GM19193 (cell line): ENCODE data around the gene LRP2BP.

ENCODE experiments used
- POLR2A ChIP-seq: IDR thresholded peaks from 4 replicates; pipeline ENCODE4 v1.6.1; 2011; ENCODE audit not compliant: insufficient read depth, insufficient read length; ENCODE audit errors: extremely low read depth

Gene LRP2BP

GRCh38 chr4:185395238-185395955 lies at the start of gene LRP2BP:
TSS of gene LRP2BP (minus strand) at chr4:185395924. CDS start at chr4:185378186, 17,738 bp downstream.
- no peak for TF ChIP-seq POLR2A

- no peak for TF ChIP-seq POLR2A
These were observed 49.5 kb upstream of the LRP2BP start for GRCh38 chr4:185445209-185445608.

GRCh38 chr4:185441479-185441878 lies 45.8 kb upstream of the LRP2BP start:
- no peak for TF ChIP-seq POLR2A

- no peak for TF ChIP-seq POLR2A
These were observed 42.1 kb upstream of the LRP2BP start for GRCh38 chr4:185437809-185438208.

- TF ChIP-seq POLR2A: no peak
These were observed 39.7 kb upstream of the LRP2BP start for GRCh38 chr4:185435466-185435865.

- TF ChIP-seq POLR2A: no peak
These were observed 33.9 kb upstream of the LRP2BP start for GRCh38 chr4:185429660-185430059.

GRCh38 chr4:185426960-185427688 lies 31.4 kb upstream of the LRP2BP start:
- no peak for TF ChIP-seq POLR2A

- TF ChIP-seq POLR2A: peak; percentile 74
These were observed 30.1 kb upstream of the LRP2BP start, which contains the start of gene UFSP2 for GRCh38 chr4:185425647-185426352. TSS of gene UFSP2 (minus strand) at chr4:185425964. CDS start at chr4:185425868, 96 bp downstream.

GRCh38 chr4:185424905-185425646 lies 29.4 kb upstream of the LRP2BP start:
- TF ChIP-seq POLR2A: no peak

GRCh38 chr4:185421366-185422124 lies 25.8 kb upstream of the LRP2BP start:
- TF ChIP-seq POLR2A: no peak

- TF ChIP-seq POLR2A: no peak
These were observed 21.2 kb upstream of the LRP2BP start for GRCh38 chr4:185416955-185417354.

GRCh38 chr4:185412412-185412811 lies 16.7 kb upstream of the LRP2BP start:
- TF ChIP-seq POLR2A: no peak

- no peak for TF ChIP-seq POLR2A
These were observed 16.1 kb upstream of the LRP2BP start for GRCh38 chr4:185411849-185412248.

- TF ChIP-seq POLR2A: no peak
These were observed 12.7 kb upstream of the LRP2BP start for GRCh38 chr4:185408432-185408831.

- TF ChIP-seq POLR2A: no peak
These were observed 9.7 kb upstream of the LRP2BP start for GRCh38 chr4:185405296-185405999.
